Measurements from ENCODE around the gene ZNF783.
"Not testable (repeated sequence)": the region's sequence is repeated elsewhere in the genome, so short reads cannot be mapped to it uniquely, and the experiment has no call there.

Gene ZNF783

GRCh38 chr7:149317496-149317895 lies 55.5 kb downstream of the ZNF783 start:
- TF ChIP-seq, protein P1, sequence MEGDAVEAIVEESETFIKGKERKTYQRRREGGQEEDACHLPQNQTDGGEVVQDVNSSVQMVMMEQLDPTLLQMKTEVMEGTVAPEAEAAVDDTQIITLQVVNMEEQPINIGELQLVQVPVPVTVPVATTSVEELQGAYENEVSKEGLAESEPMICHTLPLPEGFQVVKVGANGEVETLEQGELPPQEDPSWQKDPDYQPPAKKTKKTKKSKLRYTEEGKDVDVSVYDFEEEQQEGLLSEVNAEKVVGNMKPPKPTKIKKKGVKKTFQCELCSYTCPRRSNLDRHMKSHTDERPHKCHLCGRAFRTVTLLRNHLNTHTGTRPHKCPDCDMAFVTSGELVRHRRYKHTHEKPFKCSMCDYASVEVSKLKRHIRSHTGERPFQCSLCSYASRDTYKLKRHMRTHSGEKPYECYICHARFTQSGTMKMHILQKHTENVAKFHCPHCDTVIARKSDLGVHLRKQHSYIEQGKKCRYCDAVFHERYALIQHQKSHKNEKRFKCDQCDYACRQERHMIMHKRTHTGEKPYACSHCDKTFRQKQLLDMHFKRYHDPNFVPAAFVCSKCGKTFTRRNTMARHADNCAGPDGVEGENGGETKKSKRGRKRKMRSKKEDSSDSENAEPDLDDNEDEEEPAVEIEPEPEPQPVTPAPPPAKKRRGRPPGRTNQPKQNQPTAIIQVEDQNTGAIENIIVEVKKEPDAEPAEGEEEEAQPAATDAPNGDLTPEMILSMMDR (IDR thresholded peaks at IDR 0.05; ENCODE audit: low read depth, low read length) = no peak
- no peak for DNase-seq (ENCODE audit: extremely low read depth, low read depth)

DNA sequence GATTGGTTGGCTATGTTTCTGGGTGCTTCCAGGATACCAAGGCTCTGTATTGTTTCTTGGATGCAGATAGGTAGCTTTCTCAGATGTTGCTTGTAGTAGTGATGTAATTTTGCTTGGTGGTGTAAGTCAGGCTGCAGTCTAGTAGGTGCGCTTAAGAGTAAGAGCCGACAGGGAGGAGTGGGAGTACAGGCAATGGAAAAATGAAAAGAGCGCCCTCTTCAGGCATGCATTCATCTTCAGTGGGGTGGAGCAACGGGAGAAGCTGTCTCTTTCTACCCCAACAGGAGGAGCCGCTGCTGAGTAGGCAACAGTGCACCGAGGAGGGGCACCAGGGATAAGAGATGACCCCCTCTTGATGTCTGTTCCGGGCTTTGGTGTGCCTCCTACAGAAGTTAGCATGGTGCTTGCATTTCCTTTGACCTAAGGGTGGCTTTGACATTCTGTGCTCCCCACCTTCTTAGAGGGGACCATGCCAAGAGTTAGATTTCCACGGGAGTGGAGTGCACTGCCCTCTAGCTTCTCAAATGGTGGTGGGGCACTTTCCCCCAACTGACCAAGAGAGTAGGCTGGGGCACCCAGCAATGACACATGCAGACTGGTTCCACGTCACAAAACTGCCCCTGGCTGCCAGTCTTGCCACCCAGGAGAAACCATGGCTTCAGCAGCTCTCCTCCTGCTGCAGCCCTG lies 56.1 kb downstream of the ZNF783 start:
- TF ChIP-seq, protein P1 (IDR thresholded peaks at IDR 0.05; ENCODE audit: low read depth, low read length) = no peak
- DNase-seq (ENCODE audit: extremely low read depth, low read depth) = no peak

GRCh38 chr7:149319376-149319775 lies 57.4 kb downstream of the ZNF783 start:
- TF ChIP-seq, protein P1 (IDR thresholded peaks at IDR 0.05; ENCODE audit: low read depth, low read length) = no peak
- DNase-seq (ENCODE audit: extremely low read depth, low read depth) = no peak

GRCh38 chr7:149320313-149321124 lies 58.5 kb downstream of the ZNF783 start:
- TF ChIP-seq, protein P1 (IDR thresholded peaks at IDR 0.05; ENCODE audit: low read depth, low read length) = no peak
- no peak for DNase-seq (ENCODE audit: extremely low read depth, low read depth)

DNA sequence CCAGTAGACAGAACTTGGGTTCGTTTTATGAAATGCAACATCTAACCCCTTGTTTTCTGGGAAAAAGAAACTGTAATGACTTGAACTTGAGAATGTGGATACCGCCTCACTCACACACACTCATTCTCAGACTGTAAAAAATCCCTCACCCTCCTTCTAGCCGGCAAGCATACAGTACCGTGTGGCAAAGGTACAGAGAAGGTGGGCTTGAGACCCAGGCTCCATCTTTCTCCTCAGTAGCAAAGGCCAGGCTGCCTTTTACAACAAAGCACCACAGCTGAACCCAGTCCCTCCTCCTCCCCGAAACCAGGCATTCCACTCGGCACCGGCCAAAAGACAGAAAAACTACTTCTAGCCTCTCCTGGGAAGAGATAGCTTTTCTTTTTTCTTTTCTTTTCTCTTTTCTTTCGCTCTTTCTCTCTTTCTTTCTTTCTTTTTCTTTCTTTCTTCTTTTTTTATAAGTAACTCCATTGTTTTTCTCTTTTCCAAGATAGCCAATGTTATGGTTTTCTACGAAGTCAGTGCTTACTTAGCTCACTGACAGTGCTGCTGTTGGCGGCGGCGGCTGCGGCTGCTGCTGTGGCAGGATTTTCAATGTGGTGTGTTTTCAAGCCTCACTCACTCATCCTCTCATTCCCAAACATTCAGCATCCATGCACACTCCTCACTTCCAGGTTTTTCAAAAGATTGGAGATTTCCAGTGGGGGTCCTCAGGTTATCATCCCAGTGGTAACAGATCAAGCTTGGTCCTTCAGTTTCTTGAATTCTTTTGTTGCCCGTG lies 59.3 kb downstream of the ZNF783 start:
- DNase-seq (ENCODE audit: extremely low read depth, low read depth) = not testable (repeated sequence)

- DNase-seq (ENCODE audit: extremely low read depth, low read depth) = no peak
- TF ChIP-seq, protein P1 (IDR thresholded peaks at IDR 0.05; ENCODE audit: low read depth, low read length) = no peak
Observed at GRCh38 chr7:149321978-149322541, 60.1 kb downstream of the ZNF783 start.

- DNase-seq (ENCODE audit: extremely low read depth, low read depth) = no peak
- TF ChIP-seq, protein P1 (IDR thresholded peaks at IDR 0.05; ENCODE audit: low read depth, low read length) = no peak
Observed at GRCh38 chr7:149322737-149323136, 60.7 kb downstream of the ZNF783 start.
